HG03342 (cell line): Measurements from ENCODE around the gene TBX2.
"Not testable (repeated sequence)": the region's sequence is repeated elsewhere in the genome, so short reads cannot be mapped to it uniquely, and the experiment has no call there.

Experiments
- ATAC-seq: cut with Tn5 transposase; IDR thresholded peaks from one replicate; pipeline ENCODE4 v1.9.1; 2021; ENCODE audit warnings: mild to moderate bottlenecking, moderate library complexity; ENCODE audit not compliant: unreplicated experiment

Gene TBX2

GRCh38 chr17:61427567-61427966 lies 27.9 kb downstream of the TBX2 start:
- ATAC-seq: no peak

DNA sequence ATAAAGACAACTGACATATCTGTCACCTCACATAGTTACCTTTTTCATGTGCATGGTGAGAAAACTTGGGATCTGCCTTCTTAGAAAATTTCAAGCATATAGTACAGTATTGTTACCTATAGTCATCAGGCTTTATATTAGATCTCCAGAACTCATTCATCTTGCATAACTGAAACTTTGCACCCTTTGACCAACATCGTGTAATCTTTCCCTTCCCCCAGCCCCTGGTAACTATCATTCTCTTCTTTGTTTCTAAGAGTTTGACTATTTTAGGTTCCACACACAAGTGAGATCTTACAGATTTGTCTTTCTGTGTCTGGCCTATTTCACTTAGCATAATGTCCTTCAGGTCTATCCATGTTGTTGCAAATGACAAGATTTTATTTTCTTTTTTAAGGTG lies 29.6 kb downstream of the TBX2 start:
- ATAC-seq: no peak

DNA sequence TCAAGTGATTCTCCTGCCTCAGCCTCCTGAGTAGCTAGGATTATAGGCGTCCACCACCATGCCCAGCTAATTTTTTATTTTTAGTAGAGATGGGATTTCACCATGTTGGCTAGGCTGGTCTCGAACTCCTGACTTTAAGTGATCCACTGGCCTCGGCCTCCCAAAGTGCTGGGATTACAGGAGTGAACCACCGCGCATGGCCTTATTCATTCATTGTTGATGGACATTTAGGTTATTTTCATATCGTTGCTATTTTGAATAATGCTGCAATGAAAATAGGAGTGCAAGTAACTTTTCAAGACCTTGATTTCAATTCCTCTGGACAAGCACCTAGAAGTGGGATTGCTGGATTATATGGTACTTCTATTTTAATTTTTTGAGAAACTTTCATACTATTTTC lies 30.2 kb downstream of the TBX2 start:
- not testable (repeated sequence) for ATAC-seq

DNA sequence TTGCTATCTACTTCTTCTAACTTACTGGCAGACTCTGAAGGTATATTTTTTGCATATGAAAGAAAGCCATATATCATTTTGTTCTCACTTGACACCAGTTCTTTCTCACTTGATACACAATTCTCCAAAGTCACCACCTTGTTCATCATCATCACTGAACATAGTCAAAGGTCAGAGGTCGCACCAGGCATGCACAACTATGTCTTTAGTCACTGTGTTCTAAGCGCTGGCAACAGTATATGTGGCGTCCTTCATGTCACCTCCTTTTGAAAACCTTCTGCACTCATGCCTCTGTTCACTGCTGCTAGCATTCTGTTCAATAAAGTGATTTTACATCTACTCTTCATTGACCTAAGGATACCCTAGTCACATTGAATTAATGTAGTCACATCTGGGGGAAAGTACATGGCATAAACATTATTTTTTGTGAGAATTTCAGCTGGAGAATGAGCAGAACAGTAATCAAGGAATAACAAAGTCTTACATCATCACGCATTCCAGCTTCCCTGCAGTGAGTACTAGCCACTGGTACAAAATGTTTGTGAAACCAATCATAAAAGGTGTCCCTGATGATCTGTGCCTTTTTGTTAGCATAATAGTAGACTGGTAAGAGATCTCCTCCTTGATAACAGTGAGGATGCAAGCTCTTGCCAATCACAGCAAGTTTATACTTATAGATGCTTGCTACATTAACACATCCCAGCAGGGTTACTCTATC lies 32.1 kb downstream of the TBX2 start:
- no peak for ATAC-seq

DNA sequence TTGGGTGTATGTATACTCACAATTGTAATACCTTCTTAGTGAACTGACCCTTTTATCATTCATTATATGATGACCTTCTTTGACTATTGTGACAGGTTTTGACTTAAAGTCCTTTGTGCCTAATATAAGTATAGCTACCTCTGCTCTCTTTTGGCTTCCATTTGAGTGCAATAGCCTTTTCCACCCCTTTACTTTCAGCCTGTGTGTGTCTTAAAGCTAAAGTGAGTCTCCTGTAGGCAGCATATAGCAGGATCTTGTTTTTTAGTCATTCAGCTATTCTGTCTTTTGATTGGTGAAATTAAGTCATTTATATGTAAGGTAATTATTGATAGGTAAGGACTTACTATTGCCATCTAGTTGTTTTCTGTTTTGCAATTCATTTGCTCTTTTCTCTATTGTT lies 36.6 kb downstream of the TBX2 start:
- no peak for ATAC-seq

DNA sequence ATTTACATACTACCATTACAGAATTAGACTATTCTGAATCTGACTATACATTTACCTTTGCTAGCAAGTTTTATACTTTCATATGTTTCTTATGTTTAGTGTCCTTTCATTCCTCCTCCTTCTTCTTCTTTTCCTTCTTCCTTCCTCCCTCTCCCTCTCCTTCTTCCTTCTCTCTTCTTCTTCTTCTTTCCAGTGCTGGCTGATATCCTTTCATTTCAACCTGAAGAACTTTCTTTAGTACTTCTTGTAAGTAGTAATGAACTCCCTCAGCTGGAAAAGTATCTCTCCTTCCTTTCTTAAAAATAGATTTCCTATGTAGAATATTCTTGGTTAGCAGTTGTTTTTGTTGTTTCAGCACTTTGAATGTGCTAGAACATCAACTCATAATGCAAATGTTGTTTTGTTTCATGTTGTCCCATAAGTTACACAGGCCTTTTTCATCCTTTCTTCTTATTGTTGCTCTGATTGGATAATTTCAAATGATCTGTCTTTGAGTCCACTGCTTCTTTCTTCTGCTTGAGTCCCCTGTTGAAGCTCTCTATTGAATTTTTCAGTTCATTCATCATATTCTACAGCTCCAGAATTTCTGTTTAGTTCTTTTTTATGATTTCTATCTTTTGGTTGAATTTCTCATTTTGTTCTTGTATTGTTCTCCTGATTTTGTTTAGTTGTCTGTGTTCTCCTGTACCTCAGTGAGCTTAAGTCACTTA lies 37.5 kb downstream of the TBX2 start:
- no peak for ATAC-seq

DNA sequence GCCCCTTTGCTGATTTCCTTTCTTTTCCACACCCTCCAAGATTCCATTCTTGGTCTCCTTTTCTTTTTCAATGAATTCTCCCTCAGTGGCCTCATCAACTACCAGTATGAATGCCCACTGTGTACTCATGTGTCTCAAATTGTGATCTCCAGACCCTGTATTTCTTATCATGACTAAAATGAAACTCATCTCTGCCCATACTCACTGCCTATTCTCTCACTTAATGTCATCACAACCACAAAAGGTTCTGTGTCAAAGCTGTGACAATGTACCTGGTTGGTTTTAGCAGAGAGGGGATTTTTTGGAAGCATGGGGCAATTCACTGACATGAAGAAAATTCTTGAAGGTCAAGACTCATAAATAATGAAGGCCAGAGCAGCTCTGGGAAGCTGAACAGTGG lies 41.1 kb downstream of the TBX2 start:
- no peak for ATAC-seq

- ATAC-seq: not testable (repeated sequence)
These were observed 41.9 kb downstream of the TBX2 start for GRCh38 chr17:61441507-61441906.

DNA sequence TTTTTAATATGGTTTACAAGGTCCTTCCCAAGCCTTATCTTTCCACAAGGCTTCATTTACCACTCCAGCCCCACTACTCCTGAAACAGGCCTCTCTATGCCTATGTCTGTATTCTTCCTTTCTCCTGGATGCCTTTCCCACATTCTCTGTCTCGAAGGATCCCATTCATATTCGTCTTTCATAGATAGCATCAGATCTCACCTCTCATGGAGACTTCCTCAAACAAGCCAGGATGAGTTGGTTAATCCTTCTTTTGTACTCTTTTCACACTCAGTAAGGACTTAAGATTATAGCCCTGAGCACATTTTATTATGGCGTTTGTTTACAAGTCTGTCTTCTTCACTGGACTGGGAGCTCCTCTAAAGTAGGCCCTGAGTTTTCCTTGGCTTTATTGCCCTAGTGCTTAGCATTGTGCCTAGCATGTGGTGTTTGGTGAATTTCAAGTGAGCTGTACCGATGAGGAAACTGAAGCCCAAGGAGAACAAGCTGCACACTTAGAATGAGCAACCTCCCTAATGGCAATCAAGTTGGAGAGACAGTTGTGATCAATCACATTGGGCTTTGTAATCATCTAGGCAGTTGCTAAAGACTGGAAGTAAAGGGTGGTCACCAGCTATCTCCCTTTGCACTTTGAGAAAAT lies 42.6 kb downstream of the TBX2 start:
- no peak for ATAC-seq

DNA sequence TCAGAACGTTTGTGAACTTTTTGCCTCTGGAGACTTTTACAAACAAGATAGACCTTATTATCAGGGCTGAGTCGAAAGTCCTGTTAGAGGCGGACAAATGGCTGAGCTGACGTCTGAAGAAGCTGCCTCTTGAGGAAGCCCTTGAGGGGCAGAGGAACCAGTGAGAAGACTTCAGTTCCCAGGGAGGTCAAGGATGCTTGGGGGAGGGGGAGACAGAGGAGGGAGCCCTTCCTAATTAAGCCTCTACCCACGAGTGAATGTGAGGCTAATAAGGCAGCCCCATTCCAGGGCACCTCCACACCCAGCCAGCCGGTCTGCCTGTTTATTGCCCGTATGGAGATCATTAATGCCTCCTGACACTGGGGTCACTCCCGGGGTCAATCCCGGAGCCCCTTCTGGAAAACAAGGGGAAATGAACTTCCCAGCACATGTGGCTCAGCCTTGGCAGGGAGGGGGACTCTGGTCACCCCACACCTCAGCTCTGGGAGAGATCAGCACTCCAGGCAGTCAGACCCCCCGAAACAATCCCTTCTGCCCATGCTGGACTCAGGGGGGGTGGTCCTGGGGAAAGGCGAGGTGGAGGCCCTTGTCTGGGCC lies 43.3 kb downstream of the TBX2 start:
- no peak for ATAC-seq

DNA sequence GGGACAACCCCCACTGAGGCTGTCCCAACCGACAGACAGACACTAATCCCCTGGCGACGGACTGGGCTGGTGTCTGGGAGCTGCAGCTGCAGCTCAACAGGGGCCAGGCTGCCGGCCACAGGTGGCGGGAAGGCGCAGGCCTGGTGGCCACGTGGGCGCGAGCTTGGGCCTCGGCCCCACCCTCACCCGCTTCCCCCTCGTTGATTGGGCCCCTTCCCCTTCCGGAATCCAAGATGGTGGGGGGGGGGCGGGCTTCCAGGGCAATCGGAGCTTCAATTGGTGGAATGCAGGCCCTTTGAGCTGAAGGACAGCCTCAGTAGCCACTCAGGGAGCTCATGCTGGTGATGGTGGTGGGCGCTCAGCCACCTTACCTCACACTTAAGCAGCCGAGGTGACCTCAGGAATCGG lies 43.8 kb downstream of the TBX2 start:
- no peak for ATAC-seq

DNA sequence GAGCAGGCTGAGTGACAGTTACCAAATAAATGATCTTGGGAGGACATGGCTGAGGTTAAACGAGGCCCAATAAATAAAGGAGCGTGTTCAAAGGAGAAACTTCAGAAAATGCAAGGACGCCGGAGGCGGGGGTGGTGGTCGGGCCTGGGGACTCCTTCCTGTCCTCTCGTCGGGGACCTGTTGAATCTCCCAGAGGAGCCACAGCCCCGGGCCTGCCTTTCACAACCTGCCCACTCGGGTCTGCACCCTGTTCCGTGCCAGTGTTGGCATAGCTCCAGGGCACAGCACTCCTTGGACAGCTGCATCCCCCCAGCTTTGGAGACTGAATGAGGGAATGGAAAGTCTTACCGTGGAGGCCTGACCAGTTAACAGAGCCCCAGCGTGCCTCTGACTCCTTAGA lies 44.4 kb downstream of the TBX2 start:
- no peak for ATAC-seq

DNA sequence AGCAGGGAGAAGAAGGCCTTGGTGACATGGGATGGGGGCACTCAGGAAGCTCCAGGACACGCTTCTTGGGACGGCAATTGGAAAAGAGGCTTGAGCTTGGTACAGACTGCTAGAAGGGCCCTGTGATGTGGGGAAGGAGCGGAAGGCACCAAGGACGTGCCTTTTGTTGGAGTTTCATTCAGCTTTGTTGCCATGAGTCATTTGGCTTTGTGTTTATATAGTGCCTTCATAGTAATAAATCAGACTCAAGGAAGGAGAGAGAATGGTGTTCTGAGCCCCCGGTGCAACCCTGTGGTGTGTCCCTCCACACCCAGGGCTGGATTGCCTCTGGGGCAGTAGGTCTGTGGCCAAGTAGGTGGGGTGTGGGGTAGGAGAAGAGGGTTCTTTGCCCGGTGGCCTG lies 45.2 kb downstream of the TBX2 start:
- no peak for ATAC-seq

DNA sequence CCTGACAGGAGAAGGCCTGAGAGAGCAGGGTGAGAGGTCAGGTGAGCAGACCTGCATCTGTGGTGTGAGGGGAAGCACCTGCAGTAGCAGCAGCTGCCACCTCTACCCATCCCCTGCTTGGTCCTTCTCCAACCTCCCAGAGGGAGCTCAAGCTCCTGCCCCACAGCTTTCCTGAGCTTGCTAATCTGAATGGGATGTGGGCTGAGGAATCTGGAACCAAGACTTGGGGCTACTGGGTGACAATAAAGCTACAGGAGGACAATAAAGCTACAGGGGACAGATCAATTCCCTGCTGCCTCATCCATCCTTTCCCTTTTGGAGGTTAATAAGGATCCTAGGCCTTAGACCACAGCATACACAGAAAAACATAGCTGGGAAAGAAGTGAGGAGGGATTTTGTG lies 47.7 kb downstream of the TBX2 start:
- no peak for ATAC-seq

DNA sequence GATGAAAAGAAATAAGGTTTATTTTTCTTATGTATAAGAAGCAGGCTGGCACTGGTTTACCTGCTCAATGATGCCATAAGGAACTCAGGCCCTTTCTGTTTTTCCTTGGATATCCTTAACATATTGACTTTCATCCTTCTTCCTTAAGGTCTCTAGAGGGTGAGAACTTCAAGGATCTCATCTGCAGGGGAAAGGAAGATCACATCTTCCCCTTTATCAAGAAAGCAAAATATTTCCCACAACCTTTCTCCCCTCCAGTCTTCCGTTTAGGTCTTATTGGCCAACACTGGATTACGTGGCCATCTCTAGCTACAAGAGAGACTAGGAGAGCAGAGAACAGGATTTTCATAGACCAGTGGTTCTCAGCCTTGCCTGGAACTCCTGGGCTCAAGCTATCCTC lies 48.4 kb downstream of the TBX2 start:
- ATAC-seq: no peak

- not testable (repeated sequence) for ATAC-seq
These were observed 49.5 kb downstream of the TBX2 start for GRCh38 chr17:61449140-61449539.

DNA sequence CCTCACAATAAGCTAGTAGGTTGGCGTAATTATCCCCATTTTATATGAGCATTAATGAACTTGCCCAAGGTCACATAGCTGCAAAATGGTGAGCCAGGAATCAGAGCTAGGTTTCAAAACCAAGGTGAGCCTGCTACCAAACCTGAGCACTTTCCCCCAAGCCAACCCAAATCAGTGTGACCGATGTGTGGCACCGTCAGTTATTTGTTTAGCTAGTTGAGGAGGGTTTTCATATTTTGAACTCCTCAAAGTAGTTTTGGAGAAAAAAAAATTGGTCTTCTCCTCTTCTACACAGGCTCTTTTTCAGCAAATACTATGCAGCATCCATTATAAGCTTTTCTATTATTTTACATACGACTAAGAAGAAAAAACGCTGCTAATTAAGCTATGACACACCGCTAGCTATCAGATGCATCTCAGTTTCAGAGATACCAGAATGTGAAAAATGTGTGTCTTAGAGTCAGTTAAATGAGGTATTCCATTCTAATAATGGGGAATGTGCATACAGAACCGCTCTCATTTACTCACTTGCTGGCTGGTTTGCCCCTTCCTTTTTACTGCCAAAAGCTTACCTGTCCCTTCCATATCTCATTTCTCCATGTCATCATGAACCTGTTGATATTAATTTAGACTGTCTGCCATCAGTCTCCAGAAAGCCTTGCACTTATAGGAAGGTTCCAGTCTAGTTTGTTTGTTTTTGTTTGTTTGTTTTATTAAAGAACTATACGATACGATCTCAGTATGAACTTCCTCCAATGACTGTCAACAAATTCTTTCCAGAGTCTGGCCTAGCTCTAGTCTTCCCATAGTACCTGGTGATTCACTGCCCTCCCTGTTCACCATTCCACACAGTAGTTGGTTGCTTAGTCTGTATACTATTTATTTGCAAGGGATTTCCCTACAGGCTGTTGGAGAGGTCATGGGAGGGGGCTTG lies 50.3 kb downstream of the TBX2 start:
- ATAC-seq: no peak

DNA sequence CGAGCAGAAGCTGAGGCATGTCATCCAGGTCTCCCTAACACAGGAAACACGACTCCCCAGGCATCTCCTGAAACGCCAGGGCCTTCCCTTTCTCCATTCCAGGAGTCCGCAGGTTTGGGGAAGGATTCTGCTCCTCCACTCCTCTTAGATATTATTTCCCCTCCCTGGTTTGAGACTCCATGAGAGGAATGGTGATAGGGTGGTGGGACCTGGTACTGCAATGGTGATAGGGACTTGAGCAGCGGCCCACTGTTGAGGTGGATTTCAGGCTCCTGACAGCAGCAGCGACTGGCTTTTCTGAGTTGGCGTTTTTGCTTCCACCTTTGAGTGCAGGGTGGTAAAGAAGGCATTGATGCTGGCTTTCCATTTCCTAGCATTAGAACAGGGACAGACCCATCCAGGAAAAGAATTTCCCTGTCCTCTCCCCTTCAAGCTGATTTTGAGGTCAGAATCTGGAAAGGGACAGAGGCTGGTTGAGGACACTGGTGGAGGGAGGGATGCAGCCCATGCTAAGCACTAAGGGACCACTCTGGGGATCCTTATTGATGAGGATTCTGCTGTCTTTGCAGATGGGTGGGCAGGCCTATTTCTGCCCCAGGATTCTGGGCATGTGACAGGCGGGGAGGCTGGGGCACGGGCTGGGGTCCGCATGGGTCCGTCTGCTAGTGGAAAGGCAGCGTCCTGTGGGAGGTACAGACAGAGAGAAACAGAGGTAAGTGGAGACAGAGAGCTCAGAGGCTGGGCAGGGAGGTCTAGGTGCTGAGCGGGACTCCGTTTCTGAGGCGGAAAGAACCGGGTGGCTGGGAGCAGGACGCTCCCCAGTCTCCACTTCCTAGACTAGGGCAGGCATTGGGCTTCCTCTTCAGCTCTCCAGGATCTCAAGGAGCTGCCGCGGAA lies 51.2 kb downstream of the TBX2 start:
- ATAC-seq: no peak

- ATAC-seq: no peak
These were observed 52.1 kb downstream of the TBX2 start for GRCh38 chr17:61451538-61452300.
